GM12891 (cell line): ENCODE data around the gene SMAD1.

Source experiments
- DNase-seq: peaks from one replicate; pipeline ENCODE4 v3.0.0; 2011; ENCODE audit warnings: low spot score; ENCODE audit not compliant: insufficient read length
- FAIRE-seq: peaks from 2 replicates; lab custom pipeline; 2011; peaks lifted over from hg19 to GRCh38; lab: Jason Lieb, UNC
- PAX5 ChIP-seq: IDR thresholded peaks from 2 replicates; pipeline ENCODE4 v1.6.1; 2011; ENCODE audit warnings: low read length, moderate library complexity, mild to moderate bottlenecking; ENCODE audit not compliant: insufficient read depth, severe bottlenecking
- POLR2A ChIP-seq: IDR thresholded peaks from 2 replicates; pipeline ENCODE4 v1.6.1; 2011; ENCODE audit warnings: low read depth, low read length, control low read depth
- POLR2AphosphoS5 ChIP-seq: IDR thresholded peaks from 2 replicates; pipeline ENCODE4 v1.6.1; 2011; ENCODE audit warnings: low read depth, low read length, control low read depth
- POU2F2 ChIP-seq: IDR thresholded peaks from 2 replicates; pipeline ENCODE4 v1.6.1; 2011; ENCODE audit warnings: low read depth, mild to moderate bottlenecking, control low read depth, low read length, moderate library complexity
- SPI1 ChIP-seq: IDR thresholded peaks from 2 replicates; pipeline ENCODE4 v1.6.1; 2011; ENCODE audit warnings: low read depth, low read length, control low read depth
- TAF1 ChIP-seq: IDR thresholded peaks from 2 replicates; pipeline ENCODE4 v1.6.1; 2011; ENCODE audit warnings: low read depth, low read length, control low read depth

SMAD1 gene

GRCh38 chr4:145520172-145520571, 38.5 kb downstream of the SMAD1 start:
- DNase-seq (no peak), FAIRE-seq (peak; percentile 85)
- no peak for TF ChIP-seq POU2F2
- TF ChIP-seq PAX5, result no peak
- TF ChIP-seq SPI1, result no peak
- no peak for TF ChIP-seq POLR2A
- TF ChIP-seq POLR2AphosphoS5, result no peak
- no peak for TF ChIP-seq TAF1

GRCh38 chr4:145521282-145521681, 39.6 kb downstream of the SMAD1 start:
- TF ChIP-seq PAX5 (no peak), POLR2AphosphoS5 (no peak)
- FAIRE-seq, result peak; percentile 33
- no peak for DNase-seq

GRCh38 chr4:145523117-145523516, 41.5 kb downstream of the SMAD1 start:
- FAIRE-seq, result peak; percentile 51
- TF ChIP-seq POLR2AphosphoS5 (no peak), TAF1 (no peak), POLR2A (no peak), SPI1 (no peak), POU2F2 (no peak), PAX5 (no peak)

GRCh38 chr4:145524552-145524951, 42.9 kb downstream of the SMAD1 start:
- DNase-seq (no peak), FAIRE-seq (no peak)
- TF ChIP-seq PAX5 (no peak), SPI1 (no peak), POLR2A (no peak), TAF1 (no peak), POU2F2 (no peak), POLR2AphosphoS5 (no peak)

More at GRCh38 chr4:145523117-145523516, 41.5 kb downstream of the SMAD1 start:
- DNase-seq, result no peak

- FAIRE-seq (peak; percentile 28), DNase-seq (no peak)
- no peak for TF ChIP-seq POLR2AphosphoS5
- TF ChIP-seq SPI1, result no peak
- no peak for TF ChIP-seq POLR2A
Observed at GRCh38 chr4:145525291-145525740, 43.7 kb downstream of the SMAD1 start.

- DNase-seq, result no peak
- no peak for FAIRE-seq
- TF ChIP-seq POU2F2 (no peak), SPI1 (no peak), POLR2AphosphoS5 (no peak), PAX5 (no peak), POLR2A (no peak), TAF1 (no peak)
Observed at GRCh38 chr4:145527773-145528172, 46.1 kb downstream of the SMAD1 start.

GRCh38 chr4:145528601-145529000, 46.9 kb downstream of the SMAD1 start:
- FAIRE-seq, result peak; percentile 54
- DNase-seq, result no peak
- no peak for TF ChIP-seq TAF1
- no peak for TF ChIP-seq POLR2A
- no peak for TF ChIP-seq SPI1
- TF ChIP-seq POLR2AphosphoS5, result no peak
- TF ChIP-seq PAX5, result no peak
- TF ChIP-seq POU2F2, result no peak

- DNase-seq, result no peak
- FAIRE-seq, result no peak
- no peak for TF ChIP-seq PAX5
Observed at GRCh38 chr4:145530189-145530588, 48.5 kb downstream of the SMAD1 start.

GRCh38 chr4:145530662-145531061, 49.0 kb downstream of the SMAD1 start:
- DNase-seq, result no peak
- FAIRE-seq, result peak; percentile 86
- TF ChIP-seq POLR2AphosphoS5 (no peak), POU2F2 (no peak), POLR2A (no peak)

GRCh38 chr4:145531223-145531622, 49.6 kb downstream of the SMAD1 start:
- no peak for DNase-seq
- no peak for TF ChIP-seq POU2F2
- no peak for TF ChIP-seq POLR2A
- TF ChIP-seq PAX5, result no peak
- no peak for TF ChIP-seq TAF1
- TF ChIP-seq SPI1, result no peak
- no peak for TF ChIP-seq POLR2AphosphoS5
- no peak for FAIRE-seq
